Mesodermal cell (in vitro differentiated cells): ENCODE data around the gene RPS21.
A peak's percentile ranks its signal among the peaks of the same experiment; 100 is the strongest.
"Not testable (repeated sequence)": the region's sequence is repeated elsewhere in the genome, so short reads cannot be mapped to it uniquely, and the experiment has no call there.

ENCODE experiments used
- H3K27ac ChIP-seq: 2 replicates; pipeline ENCODE4 v1.7.0; 2013; ENCODE audit warnings: mild to moderate bottlenecking, low read depth, low read length, moderate library complexity; ENCODE audit not compliant: severe bottlenecking
- H3K36me3 ChIP-seq: 2 replicates; pipeline ENCODE4 v1.7.1; 2013; ENCODE audit warnings: mild to moderate bottlenecking, low read length, moderate library complexity; ENCODE audit not compliant: control insufficient read depth, insufficient read depth
- H3K4me1 ChIP-seq: one replicate; pipeline ENCODE4 v1.7.1; 2013; ENCODE audit warnings: mild to moderate bottlenecking, low read length; ENCODE audit not compliant: insufficient read depth, control insufficient read depth, poor library complexity, severe bottlenecking
- H3K4me3 ChIP-seq: 2 replicates; pipeline ENCODE4 v1.7.0; 2013; ENCODE audit warnings: low read length, control low read depth, mild to moderate bottlenecking; ENCODE audit not compliant: insufficient read depth, poor library complexity, severe bottlenecking; ENCODE audit errors: extremely low read depth
- H3K9me3 ChIP-seq: 2 replicates; pipeline ENCODE4 v1.7.1; 2013; ENCODE audit warnings: mild to moderate bottlenecking, low read length, moderate library complexity; ENCODE audit not compliant: control insufficient read depth
- WGBS, 2 experiments: methylation state at CpG; one replicate each; pipeline ENCODE4 v1.1.5; 2013; ENCODE audit warnings: missing lambda C conversion rate in 2 of 2; ENCODE audit not compliant: insufficient coverage in 2 of 2; 5-methylcytosine and 5-hydroxymethylcytosine counted together

RPS21 gene

DNA sequence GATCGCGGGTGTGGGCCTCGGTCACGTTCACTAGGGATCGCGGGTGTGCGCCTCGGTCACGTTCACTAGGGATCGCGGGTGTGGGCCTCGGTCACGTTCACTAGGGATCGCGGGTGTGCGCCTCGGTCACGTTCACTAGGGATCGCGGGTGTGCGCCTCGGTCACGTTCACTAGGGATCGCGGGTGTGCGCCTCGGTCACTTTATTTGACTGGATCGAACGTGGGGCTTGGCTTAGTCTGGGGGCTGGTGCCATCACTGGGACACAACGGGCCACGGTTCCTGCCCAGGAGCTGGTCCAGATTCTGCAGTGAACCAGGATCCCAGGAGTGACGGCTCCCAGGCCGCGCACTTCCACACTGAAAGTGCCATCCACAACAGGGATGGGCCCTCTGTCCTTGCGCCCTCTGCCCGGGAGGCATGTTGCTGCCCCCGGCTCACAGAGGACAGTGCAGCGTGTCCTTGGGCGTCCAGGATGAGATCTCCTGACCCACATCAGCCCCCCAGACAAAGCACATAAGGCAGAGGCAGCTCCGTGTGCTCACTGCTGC, 13.2 kb upstream of the RPS21 start:
- not testable (repeated sequence) for H3K27ac ChIP-seq, H3K4me3 ChIP-seq, H3K9me3 ChIP-seq, H3K36me3 ChIP-seq
- H3K4me1 ChIP-seq: peaks cover 56% of the 10 kb centered on the region
- WGBS, 2 experiments: 87 to 89% methylated on average over 20 to 27 of the region's 40 CpGs

DNA sequence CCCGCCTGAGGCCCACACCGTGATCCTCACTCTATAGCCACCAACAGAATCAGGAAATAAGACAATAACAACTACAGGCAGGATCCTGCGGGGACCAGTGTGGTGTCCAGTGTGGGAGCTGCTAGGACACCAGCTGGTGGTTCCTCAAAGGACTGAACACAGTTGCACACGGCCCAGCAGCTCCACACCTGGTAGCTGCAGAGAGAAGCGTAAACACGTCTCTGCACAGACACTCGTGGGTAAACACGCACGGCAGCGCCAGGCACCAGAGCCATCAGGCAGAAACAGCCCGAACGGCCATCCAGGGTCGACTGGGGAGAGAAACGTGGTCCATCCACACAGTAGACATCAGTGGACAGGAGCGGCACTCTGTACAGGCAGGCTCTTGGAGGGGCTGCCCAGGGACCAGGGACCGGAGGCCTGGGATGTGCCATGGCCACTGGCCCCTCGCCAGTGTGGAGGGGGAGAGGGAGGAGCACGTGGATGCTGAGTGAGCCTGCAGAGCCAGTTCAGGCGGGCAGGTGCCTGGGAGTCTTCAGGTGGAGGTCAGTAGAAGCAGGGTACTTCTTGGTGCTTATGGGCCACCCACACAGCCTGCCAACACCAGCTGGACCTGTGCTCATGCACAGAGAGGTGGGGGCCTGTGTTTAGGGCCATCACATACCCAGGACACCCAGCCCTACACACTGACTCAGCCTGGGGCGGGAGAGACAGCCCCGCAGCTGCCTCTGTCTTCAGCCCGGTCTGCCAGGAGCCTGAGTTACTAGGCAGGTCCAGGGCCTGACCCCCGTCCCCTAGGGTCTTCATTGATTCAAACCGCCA, 12.4 kb upstream of the RPS21 start:
- Histone ChIP-seq H3K36me3 (no peaks in the 10 kb centered on the region), H3K4me1 (peaks cover 51% of the 10 kb centered on the region), H3K4me3 (no peak overlapping the region), H3K27ac (no peak overlapping the region), H3K9me3 (no peaks in the 10 kb centered on the region)
- WGBS, 2 experiments: 91 to 94% methylated on average over 19 to 22 of the region's 24 CpGs

DNA sequence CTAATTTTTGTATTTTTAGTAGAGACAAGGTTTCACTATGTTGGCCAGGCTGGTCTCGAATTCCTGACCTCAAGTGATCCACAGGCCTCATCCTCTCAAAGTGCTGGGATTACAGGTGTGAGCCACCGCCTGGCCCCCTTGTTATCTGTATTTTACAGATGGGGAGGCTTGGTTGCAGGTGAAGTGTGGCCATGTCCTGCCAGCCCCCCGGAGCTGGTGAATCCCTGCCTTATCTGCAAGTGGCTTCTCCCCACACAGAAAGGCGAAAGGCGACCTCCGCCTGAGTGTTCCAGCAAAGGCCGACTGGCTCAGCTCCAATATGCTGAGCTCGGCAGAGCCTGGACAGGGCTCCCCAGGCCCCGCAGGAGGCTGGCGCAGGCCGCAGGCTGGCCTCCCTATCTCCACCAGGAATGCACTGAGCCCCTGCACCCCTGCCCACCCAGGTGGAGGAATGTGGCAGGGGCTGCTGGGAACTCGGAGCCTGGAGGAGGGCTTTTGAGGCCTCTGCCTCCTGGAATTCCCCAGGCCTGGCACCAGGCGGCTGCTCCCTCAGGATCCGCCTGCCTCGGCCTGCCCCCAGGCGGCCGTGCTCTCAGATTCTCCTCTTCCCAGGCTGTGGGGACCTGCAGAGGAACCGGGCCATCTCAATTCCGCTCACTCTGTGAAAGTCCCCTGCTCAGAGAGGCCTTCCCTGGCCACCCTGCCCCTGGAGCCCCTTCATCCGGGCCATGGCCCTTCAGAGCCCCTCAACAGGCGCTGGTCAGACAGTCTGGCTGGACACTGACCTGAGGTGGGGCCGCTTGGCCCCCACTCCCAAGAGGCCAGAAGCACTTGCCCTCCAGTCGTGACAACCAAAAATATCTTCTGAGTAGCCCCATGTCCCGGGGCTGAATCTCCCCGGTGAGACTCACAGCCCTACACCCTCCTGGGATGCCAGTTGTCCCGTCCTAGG, 10.5 kb upstream of the RPS21 start:
- H3K4me3 ChIP-seq: no peak overlapping the region
- peak overlapping the region; percentile 86 for H3K27ac ChIP-seq
- 49 to 62% methylated on average over 23 to 24 of the region's 26 CpGs for WGBS, 2 experiments
- H3K9me3 ChIP-seq: no peaks in the 10 kb centered on the region
- H3K36me3 ChIP-seq: peaks cover under 1% of the 10 kb centered on the region
- peaks cover 45% of the 10 kb centered on the region for H3K4me1 ChIP-seq

DNA sequence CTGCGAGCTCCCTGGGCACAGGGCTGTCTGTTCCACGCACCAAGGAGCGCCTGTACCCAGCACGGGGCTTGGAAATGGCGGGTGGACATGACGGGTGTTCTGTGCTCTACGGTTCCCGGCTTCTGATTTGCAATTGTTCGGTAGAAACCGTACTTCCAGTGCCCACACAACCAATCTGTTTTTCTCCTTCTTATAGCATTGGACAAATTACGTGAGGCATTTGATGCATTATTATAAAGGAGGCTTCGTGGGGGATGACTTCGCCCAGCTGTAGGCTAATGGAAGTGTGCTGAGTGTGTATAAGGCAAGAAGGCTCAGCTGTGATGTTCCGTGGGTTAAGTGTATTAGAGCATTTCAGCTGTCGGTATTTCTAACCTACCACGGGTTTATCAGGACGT, 9.8 kb upstream of the RPS21 start:
- H3K27ac ChIP-seq: peak overlapping the region; percentile 86

DNA sequence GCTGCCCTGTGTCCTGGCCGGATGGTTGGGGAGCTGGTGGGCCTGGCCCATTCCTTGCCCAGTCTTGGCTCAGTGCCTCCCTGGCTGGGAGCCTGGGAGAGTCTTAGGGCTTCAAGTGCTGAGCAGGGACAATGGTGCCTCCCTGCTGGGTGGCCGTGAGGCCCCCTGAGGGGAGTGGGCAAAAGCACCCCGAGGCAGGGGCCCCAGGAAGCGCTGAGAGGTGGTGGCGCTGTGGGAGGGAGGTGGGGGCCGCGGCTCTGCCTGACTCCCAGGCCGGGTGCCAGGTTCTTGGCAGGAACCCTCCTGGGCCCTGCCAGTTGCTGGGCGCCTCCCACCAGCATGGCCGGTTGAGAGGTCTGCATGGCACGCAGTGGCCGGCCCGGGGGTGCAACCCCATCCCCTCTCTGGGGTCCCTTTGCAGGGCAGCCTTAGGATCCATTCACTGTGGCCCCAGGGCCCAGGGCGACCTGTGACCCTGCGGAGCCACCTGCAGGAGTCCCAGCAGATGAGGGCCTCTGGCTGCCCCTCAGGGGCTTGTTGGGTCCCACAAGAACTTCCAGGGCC, 9.2 kb upstream of the RPS21 start:
- Histone ChIP-seq H3K9me3 (no peaks in the 10 kb centered on the region), H3K4me3 (no peak overlapping the region), H3K4me1 (peaks cover 50% of the 10 kb centered on the region), H3K27ac (no peak overlapping the region), H3K36me3 (peaks cover 10% of the 10 kb centered on the region)
- 94 to 96% methylated on average over 13 to 15 of the region's 15 CpGs for WGBS, 2 experiments

More for the DNA sequence above, 9.8 kb upstream of the RPS21 start:
- 97% methylated on average over 10 to 16 of the region's 17 CpGs for WGBS, 2 experiments
- peaks cover 50% of the 10 kb centered on the region for H3K4me1 ChIP-seq
- H3K4me3 ChIP-seq: no peak overlapping the region
- H3K9me3 ChIP-seq: no peaks in the 10 kb centered on the region
- peaks cover 7% of the 10 kb centered on the region for H3K36me3 ChIP-seq

DNA sequence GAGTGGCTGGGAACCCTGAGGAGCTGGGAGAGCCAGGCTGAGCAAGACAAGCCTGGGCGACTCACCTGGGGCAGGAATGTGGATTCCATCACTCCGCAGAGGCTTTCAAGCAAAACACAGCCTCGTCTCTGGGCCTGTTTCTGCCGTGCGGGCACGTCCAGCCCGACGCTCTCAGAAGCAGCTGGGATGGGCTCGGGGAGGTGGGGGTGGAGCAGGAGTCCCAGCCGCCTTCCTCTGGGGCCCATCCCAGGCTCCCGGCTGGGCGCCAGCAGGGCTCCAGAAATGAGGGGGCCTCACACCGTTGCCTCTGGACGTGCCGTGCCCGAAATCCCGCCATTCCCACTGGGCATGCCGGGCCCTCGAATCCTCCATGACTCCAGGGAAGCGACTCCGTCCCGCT, 8.7 kb upstream of the RPS21 start:
- Histone ChIP-seq H3K36me3 (peaks cover 10% of the 10 kb centered on the region), H3K4me1 (peaks cover 50% of the 10 kb centered on the region), H3K27ac (no peak overlapping the region), H3K4me3 (no peak overlapping the region), H3K9me3 (no peaks in the 10 kb centered on the region)
- 87 to 90% methylated on average over 22 of the region's 22 CpGs for WGBS, 2 experiments

DNA sequence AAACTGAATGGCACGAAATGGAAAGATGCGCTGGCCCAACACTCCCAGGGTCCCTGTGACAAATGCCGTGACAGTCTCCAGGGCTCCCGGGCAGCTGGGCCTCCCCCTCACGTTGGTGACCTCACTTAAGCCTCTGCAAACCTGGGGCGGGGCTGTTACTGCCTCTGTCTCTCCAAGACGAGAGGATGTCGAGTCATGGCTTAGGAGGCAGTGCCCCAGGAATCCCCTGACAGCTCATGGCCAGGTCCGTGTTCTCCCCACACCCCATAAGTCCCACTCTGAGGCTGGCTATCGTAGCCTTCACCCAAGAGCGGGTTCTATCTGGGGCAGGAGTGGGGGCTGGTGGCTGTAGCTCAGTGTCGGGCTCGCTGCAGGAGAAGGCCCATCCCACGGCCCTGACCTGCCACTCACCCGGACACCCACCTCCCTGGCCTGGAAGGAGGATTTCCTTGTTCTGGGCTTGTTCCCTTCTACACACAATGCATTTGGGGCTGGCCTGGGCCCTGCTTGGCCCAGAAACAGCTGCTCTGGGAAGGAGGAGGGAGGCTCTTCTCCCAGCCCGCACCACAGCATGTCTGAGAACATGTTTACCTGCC, 5.6 kb upstream of the RPS21 start:
- Histone ChIP-seq H3K27ac (peak overlapping the region; percentile 77), H3K9me3 (no peaks in the 10 kb centered on the region), H3K4me3 (no peak overlapping the region), H3K4me1 (peaks cover 39% of the 10 kb centered on the region), H3K36me3 (peaks cover 22% of the 10 kb centered on the region)
- 67 to 71% methylated on average over 8 to 14 of the region's 16 CpGs for WGBS, 2 experiments

DNA sequence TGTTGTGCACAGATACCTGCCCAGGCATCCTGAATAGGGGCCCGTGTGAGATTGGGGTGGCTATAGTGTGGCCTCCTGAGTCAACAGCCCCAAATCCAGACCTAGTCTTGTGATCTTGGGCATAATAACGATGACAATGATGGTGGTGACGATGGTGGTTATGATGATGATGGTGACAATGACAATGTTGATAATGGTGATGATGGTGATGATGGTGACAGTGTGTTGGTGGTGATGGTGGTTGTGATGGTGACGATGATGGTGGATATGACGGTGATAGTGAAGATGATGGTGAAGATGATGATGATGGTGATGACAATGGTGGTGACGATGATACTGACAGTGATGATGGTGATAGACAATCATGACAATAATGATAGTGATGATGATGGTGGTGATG, 5.1 kb upstream of the RPS21 start:
- H3K4me1 ChIP-seq: peaks cover 33% of the 10 kb centered on the region
- peak overlapping the region; percentile 77 for H3K27ac ChIP-seq
- no peak overlapping the region for H3K4me3 ChIP-seq
- no peaks in the 10 kb centered on the region for H3K9me3 ChIP-seq
- 94 to 98% methylated on average over 5 to 6 of the region's 6 CpGs for WGBS, 2 experiments
- H3K36me3 ChIP-seq: peaks cover 22% of the 10 kb centered on the region

DNA sequence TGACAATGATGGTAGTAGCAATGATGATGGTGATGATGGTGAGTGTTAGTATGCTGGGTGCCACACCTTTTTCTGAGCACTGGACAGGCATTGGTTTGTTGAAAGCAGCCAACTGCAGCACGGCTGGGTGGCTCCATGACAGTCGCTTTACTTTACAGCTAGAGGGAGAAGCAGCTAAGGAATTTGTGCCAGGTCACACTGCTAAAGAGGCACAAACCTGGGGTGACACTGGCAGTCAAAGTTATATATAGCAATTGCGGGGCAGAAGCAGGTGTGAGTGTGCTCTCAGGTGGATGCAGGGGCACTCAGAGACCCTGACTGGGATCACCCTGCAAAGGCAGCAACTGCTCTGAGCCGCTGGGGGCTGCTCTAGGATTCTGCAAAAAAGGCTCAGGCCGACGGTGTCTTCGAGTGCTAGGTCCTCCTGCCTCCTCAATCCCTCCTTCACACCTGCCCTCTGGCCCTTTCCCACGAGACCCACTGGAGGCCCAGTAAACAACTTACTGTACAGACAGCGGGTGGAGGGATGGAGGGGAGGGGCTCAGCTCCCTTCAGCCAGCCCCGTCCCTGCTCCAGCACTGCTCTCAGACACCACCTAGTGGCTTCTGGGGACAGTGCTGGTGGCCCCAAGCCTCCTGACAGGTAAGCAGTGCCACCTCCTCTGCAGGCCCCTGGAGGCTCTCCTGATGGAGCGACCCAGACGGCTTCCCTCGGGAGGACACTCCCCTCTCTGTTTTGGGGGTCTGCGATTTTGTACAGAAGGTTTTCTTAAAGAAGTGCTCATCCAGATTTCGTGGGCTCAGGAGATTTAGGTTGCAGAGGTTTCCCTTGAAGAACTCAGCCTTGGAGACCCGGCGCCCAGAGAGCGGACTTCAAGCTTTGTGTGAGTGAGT, 4.4 kb upstream of the RPS21 start:
- H3K4me3 ChIP-seq: no peak overlapping the region
- peaks cover 24% of the 10 kb centered on the region for H3K36me3 ChIP-seq
- 65 to 67% methylated on average over 12 to 15 of the region's 18 CpGs for WGBS, 2 experiments
- H3K27ac ChIP-seq: no peak overlapping the region
- H3K9me3 ChIP-seq: no peaks in the 10 kb centered on the region
- peaks cover 26% of the 10 kb centered on the region for H3K4me1 ChIP-seq
